ENCODE data around the gene TRPM7.

DNA sequence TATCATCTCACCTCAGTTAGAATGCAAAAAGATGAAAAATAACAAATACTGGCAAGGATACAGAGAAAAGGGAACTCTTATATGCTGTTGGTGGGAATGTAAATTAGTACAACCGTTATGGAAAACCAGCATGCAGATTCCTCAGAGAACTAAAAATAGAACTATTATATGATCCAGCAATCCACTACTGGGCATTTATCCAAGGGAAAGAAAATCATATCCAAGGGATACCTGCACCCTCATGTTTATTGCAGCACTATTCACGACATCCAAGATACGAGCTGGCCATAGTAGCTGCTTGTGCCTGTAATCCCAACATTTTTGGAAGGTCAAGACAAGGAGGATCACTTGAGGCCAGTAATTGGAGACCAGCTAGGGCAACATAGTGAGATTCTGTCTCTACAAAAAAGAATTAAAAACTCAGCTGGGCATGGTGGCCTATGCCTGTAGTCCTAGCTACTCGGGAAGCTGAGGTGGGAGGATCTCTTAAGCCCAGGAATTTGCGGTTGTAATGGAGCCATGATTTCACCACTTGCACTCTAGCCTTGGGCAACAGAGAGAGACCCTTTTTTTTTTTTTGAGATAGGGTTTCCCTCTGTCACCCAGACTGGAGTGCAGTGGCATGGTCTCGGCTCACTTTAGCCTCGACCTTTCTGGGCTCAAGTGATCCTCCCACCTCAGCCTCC is 166.7 kb downstream of the TRPM7 start:
- TF ChIP-seq, protein P1, sequence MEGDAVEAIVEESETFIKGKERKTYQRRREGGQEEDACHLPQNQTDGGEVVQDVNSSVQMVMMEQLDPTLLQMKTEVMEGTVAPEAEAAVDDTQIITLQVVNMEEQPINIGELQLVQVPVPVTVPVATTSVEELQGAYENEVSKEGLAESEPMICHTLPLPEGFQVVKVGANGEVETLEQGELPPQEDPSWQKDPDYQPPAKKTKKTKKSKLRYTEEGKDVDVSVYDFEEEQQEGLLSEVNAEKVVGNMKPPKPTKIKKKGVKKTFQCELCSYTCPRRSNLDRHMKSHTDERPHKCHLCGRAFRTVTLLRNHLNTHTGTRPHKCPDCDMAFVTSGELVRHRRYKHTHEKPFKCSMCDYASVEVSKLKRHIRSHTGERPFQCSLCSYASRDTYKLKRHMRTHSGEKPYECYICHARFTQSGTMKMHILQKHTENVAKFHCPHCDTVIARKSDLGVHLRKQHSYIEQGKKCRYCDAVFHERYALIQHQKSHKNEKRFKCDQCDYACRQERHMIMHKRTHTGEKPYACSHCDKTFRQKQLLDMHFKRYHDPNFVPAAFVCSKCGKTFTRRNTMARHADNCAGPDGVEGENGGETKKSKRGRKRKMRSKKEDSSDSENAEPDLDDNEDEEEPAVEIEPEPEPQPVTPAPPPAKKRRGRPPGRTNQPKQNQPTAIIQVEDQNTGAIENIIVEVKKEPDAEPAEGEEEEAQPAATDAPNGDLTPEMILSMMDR (conservative IDR thresholded peaks at IDR 0.05 in 1 of 2, IDR thresholded peaks at IDR 0.05 in 1 of 2; ENCODE audit: extremely low read depth in 1 of 2, insufficient read depth in 1 of 2, low read depth in 1 of 2, low read length in 2 of 2) = no peak
- TF ChIP-seq EZH2 (IDR thresholded peaks at IDR 0.05; ENCODE audit: borderline replicate concordance, low read length) = no peak

Data from mammary epithelial cell (primary cell).